ENCODE measurements around the gene SKI.
A peak's percentile ranks its signal among the peaks of the same experiment; 100 is the strongest.

The SKI gene

GRCh38 chr1:2209400-2210083, 18.6 kb upstream of the SKI start:
- no peak for DNase-seq (ENCODE audit: low read depth)

GRCh38 chr1:2210084-2210653, 17.9 kb upstream of the SKI start:
- no peak for DNase-seq (ENCODE audit: low read depth)

- DNase-seq (ENCODE audit: low read depth), result no peak
These were observed 17.3 kb upstream of the SKI start for GRCh38 chr1:2210786-2211185.

- DNase-seq (ENCODE audit: low read depth), result no peak
These were observed 15.9 kb upstream of the SKI start for GRCh38 chr1:2212274-2212531.

GRCh38 chr1:2212532-2213491, 15.3 kb upstream of the SKI start:
- DNase-seq (ENCODE audit: low read depth), result no peak

- no peak for DNase-seq (ENCODE audit: low read depth)
These were observed 14.3 kb upstream of the SKI start for GRCh38 chr1:2213576-2214505.

GRCh38 chr1:2214541-2215241, 13.4 kb upstream of the SKI start:
- no peak for DNase-seq (ENCODE audit: low read depth)

- DNase-seq (ENCODE audit: low read depth), result no peak
These were observed 12.8 kb upstream of the SKI start for GRCh38 chr1:2215329-2215728.

- no peak for DNase-seq (ENCODE audit: low read depth)
These were observed 12.0 kb upstream of the SKI start for GRCh38 chr1:2215909-2216766.

GRCh38 chr1:2216767-2217058, 11.4 kb upstream of the SKI start:
- no peak for DNase-seq (ENCODE audit: low read depth)

GRCh38 chr1:2221271-2221670, 6.8 kb upstream of the SKI start:
- no peak for DNase-seq (ENCODE audit: low read depth)

- no peak for DNase-seq (ENCODE audit: low read depth)
These were observed 3.9 kb upstream of the SKI start for GRCh38 chr1:2224170-2224584.

- DNase-seq (ENCODE audit: low read depth), result no peak
These were observed 3.3 kb upstream of the SKI start for GRCh38 chr1:2224631-2225428.

GRCh38 chr1:2226525-2227345, 1.4 kb upstream of the SKI start:
- no peak for DNase-seq (ENCODE audit: low read depth)

- peak; percentile 89 for DNase-seq (ENCODE audit: low read depth)
These were observed 568 bp upstream of the SKI start for GRCh38 chr1:2227346-2228156.

GRCh38 chr1:2228694-2229036, 546 bp downstream of the SKI start:
- DNase-seq (ENCODE audit: low read depth), result no peak

- peak; percentile 32 for DNase-seq (ENCODE audit: low read depth)
These were observed 1.1 kb downstream of the SKI start for GRCh38 chr1:2229037-2229864.
